Parathyroid adenoma (tissue), 2 donors: ENCODE measurements around the gene ARID4B.

Experiments
- H2AFZ ChIP-seq: fragments of 300-600 bp; sonication (generic); one replicate; pipeline ENCODE4 v1.7.0; 2017; ENCODE audit warnings: antibody characterized with exemption, mild to moderate bottlenecking
- H3K27ac ChIP-seq: fragments of 300-600 bp; sonication (generic); one replicate; pipeline ENCODE4 v1.7.0; 2017
- H3K27me3 ChIP-seq: fragments of 300-600 bp; sonication (generic); one replicate; pipeline ENCODE4 v1.7.0; 2017; ENCODE audit warnings: low read length; ENCODE audit not compliant: control insufficient read depth, insufficient read depth
- H3K36me3 ChIP-seq: fragments of 300-600 bp; sonication (generic); one replicate; pipeline ENCODE4 v1.7.0; 2017; ENCODE audit warnings: low read length; ENCODE audit not compliant: control insufficient read depth, insufficient read depth
- H3K4me1 ChIP-seq: fragments of 300-600 bp; sonication (generic); one replicate; pipeline ENCODE4 v1.7.0; 2017; ENCODE audit warnings: control low read depth
- H3K4me2 ChIP-seq: fragments of 300-600 bp; sonication (generic); one replicate; pipeline ENCODE4 v1.7.0; 2017; ENCODE audit warnings: low read length
- H3K4me3 ChIP-seq: fragments of 300-600 bp; sonication (generic); one replicate; pipeline ENCODE4 v1.7.0; 2017; ENCODE audit warnings: low read depth, low read length
- H3K79me2 ChIP-seq: fragments of 300-600 bp; sonication (generic); one replicate; pipeline ENCODE4 v1.7.0; 2017; ENCODE audit warnings: control low read depth
- H3K9ac ChIP-seq: fragments of 300-600 bp; sonication (generic); one replicate; pipeline ENCODE4 v1.7.0; 2017; ENCODE audit warnings: mild to moderate bottlenecking
- H3K9me3 ChIP-seq: fragments of 300-600 bp; sonication (generic); one replicate; pipeline ENCODE4 v1.7.0; 2017; ENCODE audit warnings: low read length; ENCODE audit not compliant: control insufficient read depth
- CTCF ChIP-seq: fragments of 300-600 bp; sonication (generic); IDR thresholded peaks from one replicate; pipeline ENCODE4 v1.7.0; 2017; ENCODE audit warnings: antibody characterized with exemption, mild to moderate bottlenecking
- donor health status: primary hyperparathyroidism.

The ARID4B gene

GRCh38 chr1:235298758-235299157 is 29.2 kb downstream of the ARID4B start:
- Histone ChIP-seq H3K27ac (no peak overlapping the region), H3K4me1 (no peaks in the 10 kb centered on the region), H3K27me3 (no peaks in the 10 kb centered on the region), H3K36me3 (no peaks in the 10 kb centered on the region), H3K9ac (no peak overlapping the region), H3K4me3 (no peak overlapping the region), H2AFZ (no peak overlapping the region), H3K4me2 (no peak overlapping the region), H3K9me3 (no peaks in the 10 kb centered on the region), H3K79me2 (peaks cover 24% of the 10 kb centered on the region)
- TF ChIP-seq CTCF, result no peak

GRCh38 chr1:235297579-235297978 is 30.4 kb downstream of the ARID4B start:
- H3K27me3 ChIP-seq, result no peaks in the 10 kb centered on the region
- H3K27ac ChIP-seq, result no peak overlapping the region

GRCh38 chr1:235296729-235297128 is 31.2 kb downstream of the ARID4B start:
- Histone ChIP-seq H3K4me3 (no peak overlapping the region), H3K79me2 (peaks cover 20% of the 10 kb centered on the region), H2AFZ (no peak overlapping the region), H3K36me3 (no peaks in the 10 kb centered on the region), H3K27me3 (no peaks in the 10 kb centered on the region), H3K4me2 (no peak overlapping the region), H3K9ac (no peak overlapping the region), H3K4me1 (no peaks in the 10 kb centered on the region), H3K9me3 (no peaks in the 10 kb centered on the region), H3K27ac (no peak overlapping the region)
- no peak for TF ChIP-seq CTCF

More at GRCh38 chr1:235297579-235297978, 30.4 kb downstream of the ARID4B start:
- H3K4me2 ChIP-seq, result no peak overlapping the region
- H3K79me2 ChIP-seq, result peaks cover 18% of the 10 kb centered on the region
- H2AFZ ChIP-seq, result no peak overlapping the region
- TF ChIP-seq CTCF, result no peak
- no peaks in the 10 kb centered on the region for H3K9me3 ChIP-seq
- no peak overlapping the region for H3K9ac ChIP-seq
- H3K36me3 ChIP-seq, result no peaks in the 10 kb centered on the region
- H3K4me1 ChIP-seq, result no peaks in the 10 kb centered on the region
- H3K4me3 ChIP-seq, result no peak overlapping the region

GRCh38 chr1:235295902-235296350 is 32.1 kb downstream of the ARID4B start:
- Histone ChIP-seq H3K79me2 (peaks cover 17% of the 10 kb centered on the region), H3K9me3 (no peaks in the 10 kb centered on the region), H3K4me2 (no peak overlapping the region), H3K4me1 (no peaks in the 10 kb centered on the region), H2AFZ (no peak overlapping the region), H3K27me3 (no peaks in the 10 kb centered on the region), H3K36me3 (no peaks in the 10 kb centered on the region), H3K27ac (peak overlapping the region; percentile 42), H3K9ac (no peak overlapping the region), H3K4me3 (no peak overlapping the region)
- TF ChIP-seq CTCF, result no peak

GRCh38 chr1:235293322-235293942 is 34.5 kb downstream of the ARID4B start:
- Histone ChIP-seq H3K27me3 (no peaks in the 10 kb centered on the region), H3K9me3 (no peaks in the 10 kb centered on the region), H3K36me3 (no peaks in the 10 kb centered on the region), H3K4me3 (no peak overlapping the region), H2AFZ (no peak overlapping the region), H3K79me2 (peaks cover 24% of the 10 kb centered on the region), H3K27ac (no peak overlapping the region), H3K4me1 (no peaks in the 10 kb centered on the region), H3K9ac (no peak overlapping the region), H3K4me2 (no peak overlapping the region)
- no peak for TF ChIP-seq CTCF
